HG03439 (cell line): ENCODE measurements around the gene MKRN2OS.
"Not testable (repeated sequence)": the region's sequence is repeated elsewhere in the genome, so short reads cannot be mapped to it uniquely, and the experiment has no call there.

Experiments
- ATAC-seq: cut with Tn5 transposase; IDR thresholded peaks from one replicate; pipeline ENCODE4 v1.9.1; 2021; ENCODE audit warnings: mild to moderate bottlenecking, moderate library complexity; ENCODE audit not compliant: unreplicated experiment

The MKRN2OS gene

DNA sequence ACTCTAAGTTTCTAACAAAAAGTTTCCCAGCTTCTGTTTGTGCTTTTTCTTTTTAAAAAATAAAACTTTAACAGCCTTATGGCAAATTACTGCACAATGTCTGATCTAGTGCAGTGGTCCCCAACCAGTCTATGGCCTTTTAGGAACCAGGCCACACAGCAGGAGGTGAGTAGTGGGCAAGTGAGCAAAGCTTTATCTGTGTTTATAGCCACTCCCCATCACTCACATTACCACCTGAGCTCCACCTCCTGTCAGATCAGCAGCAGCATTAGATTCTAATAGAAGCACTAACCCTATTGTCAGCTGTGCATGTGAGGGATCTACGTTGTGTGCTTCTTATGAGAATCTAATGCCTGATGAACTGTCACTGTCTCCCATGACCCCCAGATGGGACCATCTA is 17.2 kb upstream of the MKRN2OS start:
- ATAC-seq: no peak

DNA sequence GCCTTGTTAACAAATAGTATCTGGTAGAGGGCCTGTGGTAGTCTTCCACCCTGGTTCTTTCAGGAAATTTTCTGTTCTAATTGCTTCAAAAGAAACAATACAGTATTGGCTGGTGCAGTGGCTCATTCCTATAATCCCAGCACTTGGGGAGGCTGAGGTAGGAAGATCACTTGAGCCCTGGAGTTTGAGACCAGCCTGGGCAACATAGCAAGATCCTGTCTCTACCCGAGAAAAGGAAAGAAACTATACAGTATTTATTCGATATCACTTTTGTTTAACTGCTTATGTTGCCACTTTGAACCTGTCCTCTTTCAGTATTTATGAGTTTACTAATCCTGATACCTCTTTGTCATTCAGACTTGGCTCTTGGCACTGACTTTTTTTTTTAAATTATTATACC is 16.1 kb upstream of the MKRN2OS start:
- no peak for ATAC-seq

DNA sequence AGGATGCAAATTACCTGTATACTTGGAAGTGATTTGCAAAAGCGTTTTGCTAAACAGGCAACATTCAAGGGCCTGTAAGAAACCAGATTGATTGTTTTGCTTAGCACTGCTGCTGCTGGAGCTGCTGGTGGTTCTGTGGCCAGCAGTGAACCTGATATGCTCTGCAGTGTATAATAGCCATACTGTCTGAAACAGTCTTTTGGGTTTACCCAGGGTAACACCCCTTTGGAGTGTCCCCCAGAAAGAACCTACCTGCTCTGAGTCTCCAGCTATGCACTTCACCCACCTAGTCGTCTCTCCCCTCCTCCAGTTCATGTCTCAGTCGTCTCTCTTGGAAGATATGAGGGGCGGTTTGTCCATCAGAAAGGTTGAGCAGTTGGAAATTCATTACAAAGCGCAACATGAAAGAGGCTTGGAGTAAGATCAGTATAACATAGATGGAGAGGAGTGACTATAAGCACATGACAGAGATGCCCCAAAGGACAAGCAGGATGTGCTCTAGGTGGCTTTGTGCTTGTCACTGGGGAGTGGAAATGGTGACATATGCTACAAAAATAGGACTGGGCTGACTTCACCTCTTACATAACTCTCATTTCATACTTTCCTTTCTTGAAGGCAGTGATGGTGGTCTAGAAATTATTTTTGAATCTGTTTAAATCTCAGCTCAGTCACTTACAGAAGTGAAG is 15.3 kb upstream of the MKRN2OS start:
- ATAC-seq: peak; percentile 46

DNA sequence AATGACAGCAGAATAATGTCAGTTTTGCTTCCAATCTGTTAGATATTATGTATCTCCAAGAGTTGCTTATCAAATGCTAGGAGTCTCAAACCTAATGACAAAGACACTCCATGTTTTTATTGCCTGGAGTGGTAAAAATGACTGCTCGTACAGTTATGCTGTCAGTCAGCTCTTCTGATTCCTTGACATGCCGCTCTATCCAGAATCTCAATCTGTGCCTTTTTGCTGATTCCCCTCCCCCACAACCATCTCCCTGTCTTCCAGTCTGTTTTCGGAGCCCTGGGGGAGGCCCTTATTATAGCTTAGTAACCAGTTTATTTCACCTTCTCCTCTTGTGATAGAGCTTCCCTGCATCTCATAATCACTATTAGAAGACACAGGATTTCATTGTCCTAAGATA is 14.2 kb upstream of the MKRN2OS start:
- ATAC-seq: no peak

DNA sequence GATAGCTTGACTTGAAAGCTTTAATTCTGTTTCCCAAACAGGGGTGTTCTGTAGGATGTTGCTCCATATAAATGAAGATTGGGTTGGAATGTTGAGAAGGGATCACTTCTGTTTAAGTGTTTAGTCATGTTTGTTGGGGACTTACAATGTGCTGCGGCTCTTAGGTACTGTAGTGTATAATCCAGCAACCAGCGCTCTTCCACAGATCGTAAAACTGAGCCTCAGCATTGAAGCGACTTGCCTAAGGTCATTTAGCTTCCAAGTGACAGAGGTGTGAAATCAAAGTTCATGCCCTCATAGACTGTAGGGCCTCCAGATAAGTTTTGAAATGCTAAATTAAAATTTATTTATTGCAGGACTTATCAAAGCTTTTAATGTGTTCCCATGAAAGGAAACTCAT is 13.4 kb upstream of the MKRN2OS start:
- no peak for ATAC-seq

DNA sequence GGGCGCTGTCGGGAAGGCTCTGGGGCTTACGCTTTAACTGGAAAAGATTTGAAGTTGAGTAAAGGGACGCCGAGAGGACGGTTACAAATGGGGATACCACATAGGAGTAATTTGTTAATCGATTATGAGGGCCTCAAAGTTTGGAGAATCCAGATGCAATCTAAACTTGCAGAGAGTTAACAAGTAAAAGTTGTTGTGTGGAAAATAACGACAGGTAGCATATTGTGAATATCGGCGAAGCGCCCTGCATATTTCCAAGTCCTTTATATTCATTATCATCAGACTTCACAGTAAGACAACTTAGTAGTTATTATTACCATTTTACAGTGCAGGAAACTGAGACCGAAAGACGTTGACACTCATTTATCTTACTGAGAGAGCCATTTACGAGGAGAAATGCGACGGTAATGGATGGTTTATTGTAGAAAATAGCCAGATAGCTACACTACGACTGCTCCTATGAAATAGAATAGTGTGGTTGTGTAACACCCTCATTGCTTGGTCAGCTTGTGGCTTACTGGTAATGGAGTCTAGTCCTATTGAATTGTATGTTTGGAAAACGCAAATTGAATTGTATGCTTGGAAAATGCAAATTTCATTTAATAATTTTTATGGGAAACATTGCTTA is 12.3 kb upstream of the MKRN2OS start:
- no peak for ATAC-seq

DNA sequence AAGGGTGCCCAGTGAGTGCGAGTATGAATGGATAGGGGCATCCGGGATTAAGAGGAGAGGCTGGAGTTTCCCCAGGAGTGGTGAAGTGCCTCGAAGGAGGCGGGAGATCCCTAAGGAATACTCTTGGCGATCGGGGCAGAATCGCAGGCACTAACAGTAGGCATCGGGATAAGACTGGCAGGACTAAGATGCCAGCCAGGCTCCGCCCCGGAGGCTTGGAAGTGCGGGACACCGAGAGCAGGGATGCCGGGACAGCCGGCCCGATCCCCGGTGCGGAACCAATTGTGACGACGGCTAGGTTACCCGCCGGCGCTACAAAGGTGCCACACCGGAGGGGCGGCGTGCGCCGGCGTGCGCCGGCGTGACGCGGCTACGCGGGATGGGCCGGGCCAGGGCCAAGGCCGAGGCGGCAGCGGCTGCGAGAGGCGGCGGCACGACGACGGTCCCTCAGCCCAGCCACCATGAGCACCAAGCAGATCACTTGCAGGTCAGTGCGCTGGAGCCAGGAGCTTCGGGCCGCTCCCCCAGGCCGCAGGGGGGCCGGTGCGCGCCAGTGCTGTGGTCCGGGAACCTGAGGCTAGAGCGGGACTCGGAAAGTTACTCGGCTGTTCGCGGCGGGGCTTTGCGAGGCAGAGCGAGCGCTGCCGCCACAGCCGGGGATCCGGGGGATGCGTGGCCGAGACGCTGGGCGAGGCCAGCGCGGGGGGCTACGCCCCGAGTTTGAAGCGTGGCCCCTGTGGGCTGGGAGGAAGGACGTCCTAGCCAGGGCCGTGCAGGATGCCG is 11.6 kb upstream of the MKRN2OS start, which contains the start of gene MKRN2:
MKRN2 (plus strand) TSS at position 398 of the 783 bp plus-strand sequence; CDS start at position 462, 64 bp downstream.
- peak; percentile 78 for ATAC-seq

DNA sequence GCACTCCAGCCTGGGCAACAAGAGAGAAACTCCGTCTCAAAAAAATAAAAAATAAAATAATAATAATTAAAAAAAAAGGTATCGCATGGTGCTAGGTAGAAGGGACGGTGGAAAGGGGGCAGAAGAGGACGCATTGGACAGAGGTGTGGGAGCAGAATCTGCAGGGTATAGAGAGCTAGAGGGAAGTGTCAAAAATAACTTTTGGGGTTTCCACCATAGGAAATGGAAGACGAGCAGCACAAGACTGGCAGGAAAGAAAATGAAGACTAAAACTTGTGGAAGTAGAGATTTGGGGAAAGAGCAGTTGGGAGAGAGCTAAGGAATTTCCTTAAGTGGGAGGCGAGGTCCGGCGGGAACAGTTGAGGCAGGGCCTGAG is 11.0 kb upstream of the MKRN2OS start:
- no peak for ATAC-seq

DNA sequence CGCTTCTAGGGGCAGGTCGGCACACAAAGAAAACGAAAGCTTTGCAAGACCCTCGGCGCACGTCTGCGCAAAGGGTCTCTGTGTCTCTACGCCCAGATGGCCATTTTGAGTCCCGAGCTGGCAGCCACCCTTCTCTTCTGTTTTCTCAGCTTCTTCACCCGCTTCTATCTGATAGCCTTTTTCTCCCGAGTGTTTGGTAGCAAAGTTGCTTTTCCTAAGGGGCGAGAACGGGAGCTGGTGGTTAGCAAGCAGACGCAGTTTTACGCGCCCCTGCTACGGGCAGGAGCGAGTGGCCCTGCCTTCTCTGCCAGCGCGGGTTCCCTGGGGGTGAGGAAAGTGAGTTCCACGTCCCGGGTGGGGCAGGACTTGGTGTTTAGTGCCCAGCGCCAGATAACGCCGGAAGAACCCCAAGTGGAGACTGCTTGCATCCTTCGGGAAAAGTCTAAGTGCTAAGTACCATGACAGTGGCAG is 8.7 kb upstream of the MKRN2OS start:
- no peak for ATAC-seq

DNA sequence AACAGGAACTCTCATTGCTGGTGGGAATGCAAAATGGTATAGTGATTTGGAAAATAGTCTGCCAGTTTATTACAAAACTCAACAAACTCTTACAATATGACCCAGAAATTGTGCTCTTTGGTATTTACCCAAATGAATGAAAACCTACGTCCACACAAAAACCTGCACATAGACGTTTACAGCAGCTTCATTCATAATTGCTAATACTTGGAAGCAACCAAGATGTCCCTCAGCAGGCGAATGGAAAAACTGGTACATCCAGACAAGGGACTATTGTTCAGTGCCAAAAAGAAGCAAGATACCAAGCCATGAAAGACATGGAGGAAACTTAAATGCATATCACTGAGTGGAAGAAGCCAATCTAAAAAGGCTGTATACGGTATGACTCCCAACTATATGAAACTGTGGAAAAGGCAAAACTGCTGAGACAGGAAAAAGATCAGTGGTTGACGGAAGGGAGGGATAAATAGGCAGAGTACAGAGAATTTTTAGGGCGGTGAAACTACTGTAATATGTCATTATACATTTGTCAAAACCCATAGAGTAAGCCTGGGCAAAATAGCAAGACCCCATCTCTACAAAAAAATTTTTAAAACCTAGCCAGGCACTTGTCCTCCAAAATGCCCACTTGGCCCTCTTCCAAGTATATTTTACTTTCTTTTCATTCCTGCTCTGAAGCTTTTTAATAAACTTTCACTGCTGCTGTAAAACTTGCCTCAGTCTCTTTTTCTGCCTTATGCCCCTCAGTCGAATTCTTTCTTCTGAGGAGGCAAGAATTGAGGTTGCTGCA is 4.9 kb upstream of the MKRN2OS start:
- ATAC-seq: no peak

DNA sequence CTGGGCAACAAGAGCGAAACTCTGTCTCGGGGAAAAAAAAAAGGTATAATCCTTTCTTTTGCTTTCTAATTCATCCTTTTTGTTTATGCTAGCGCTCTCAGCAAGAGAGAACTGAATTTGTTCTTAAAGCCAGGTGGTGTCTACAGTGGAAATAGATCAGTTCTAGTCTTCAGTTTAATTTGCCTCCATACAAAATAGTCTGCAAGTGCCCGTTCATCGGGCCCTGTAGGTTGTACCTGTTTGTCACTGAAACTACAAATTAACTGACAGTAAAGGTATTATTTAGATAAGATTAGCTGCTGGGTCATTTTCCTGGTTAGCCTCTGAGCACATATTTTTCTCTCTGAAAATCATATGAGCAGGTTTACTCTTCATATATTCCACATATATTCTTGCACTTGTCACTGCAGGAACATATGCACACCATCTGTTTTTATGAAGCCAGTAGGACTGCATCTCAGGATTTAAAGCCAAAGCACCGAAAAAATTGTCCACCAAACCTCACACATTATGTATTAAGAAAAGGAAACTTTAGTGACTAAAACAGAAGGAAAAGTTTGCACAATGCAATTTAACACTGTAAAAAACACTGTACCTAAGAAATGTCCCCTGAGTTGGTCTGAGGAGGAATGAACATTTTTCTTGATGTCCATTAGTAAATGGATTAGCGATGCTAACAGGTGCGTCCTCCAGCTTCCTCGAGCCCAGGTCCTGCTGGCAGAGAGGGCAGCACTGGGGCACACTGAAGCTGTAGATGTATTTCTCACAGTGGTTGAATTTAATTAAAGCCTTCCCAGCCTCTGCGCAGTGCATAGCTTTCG is 437 bp downstream of the MKRN2OS start:
- no peak for ATAC-seq

DNA sequence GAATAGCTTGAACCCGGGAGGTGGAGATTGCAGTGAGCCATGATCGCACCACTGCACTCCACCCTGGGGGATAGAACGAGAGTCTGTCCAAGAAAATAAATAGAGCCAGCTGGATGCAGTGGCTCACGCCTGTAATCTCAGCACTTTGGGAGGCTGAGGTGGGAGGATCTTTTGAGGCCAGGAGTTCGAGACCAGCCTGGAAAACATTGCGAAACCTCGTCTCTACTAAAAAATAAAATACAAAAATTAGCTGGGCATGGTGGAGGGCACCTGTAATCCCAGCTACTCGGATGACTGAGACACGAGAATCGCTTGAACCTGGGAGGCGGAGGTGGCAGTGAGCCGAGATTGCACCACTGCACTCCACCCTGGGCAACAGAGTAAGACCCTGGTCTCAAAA is 1.8 kb downstream of the MKRN2OS start:
- ATAC-seq: not testable (repeated sequence)

DNA sequence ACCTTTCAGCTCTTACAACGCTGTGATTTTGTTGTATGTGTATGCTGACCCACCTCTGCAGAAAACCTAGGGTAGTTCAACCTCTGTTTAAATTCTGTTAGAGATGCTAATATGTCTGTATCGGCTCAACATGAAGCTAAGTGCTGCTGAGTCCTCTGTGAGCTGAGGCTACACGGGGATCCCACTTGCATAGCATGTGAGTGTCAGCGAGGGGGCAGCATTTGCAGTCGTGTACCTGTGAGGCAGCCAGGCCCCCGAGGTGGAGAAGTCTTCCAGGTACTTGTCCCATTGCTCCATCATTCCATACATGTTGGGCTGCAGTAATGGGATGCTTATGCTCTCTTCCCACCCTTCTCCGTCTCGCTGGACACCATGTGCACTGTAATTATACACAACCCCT is 3.7 kb downstream of the MKRN2OS start:
- ATAC-seq: no peak

DNA sequence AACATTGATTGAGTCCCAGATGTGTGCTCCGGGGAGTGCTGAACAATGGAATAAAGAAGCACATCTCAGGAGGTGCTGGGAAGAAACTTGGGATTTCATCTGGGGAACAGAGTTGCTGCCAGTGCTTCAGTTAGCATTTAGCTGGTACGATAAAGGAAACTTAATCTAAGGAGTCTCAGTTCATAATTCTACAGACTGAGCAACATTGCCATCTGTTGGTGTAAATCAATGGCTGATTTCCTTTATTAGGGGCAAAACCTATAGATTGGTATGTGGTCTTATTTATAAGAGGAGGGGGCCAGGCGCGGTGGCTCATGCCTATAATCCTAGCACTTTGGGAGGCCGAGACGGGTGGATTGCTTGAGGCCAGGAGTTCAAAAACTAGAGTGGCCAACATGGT is 8.9 kb downstream of the MKRN2OS start:
- no peak for ATAC-seq

DNA sequence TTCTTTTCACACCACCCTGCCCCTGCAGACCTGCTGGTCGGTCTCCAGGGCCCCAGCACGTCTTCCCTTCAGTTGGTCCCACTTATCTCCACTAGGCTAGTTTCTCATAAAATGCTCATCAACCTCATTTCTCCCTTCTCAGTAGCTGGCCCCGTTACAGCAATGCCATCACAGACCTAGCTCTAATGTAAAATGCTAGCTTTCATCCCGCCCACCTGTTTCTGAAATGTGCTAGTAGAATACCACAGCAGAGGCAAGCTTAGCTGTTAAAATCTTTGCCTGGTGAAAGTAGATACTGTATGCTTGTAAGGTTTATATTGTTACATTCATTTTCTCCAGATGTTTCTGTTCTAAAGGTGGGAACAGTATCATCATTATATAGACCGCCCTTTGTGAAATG is 13.1 kb downstream of the MKRN2OS start:
- ATAC-seq: no peak

DNA sequence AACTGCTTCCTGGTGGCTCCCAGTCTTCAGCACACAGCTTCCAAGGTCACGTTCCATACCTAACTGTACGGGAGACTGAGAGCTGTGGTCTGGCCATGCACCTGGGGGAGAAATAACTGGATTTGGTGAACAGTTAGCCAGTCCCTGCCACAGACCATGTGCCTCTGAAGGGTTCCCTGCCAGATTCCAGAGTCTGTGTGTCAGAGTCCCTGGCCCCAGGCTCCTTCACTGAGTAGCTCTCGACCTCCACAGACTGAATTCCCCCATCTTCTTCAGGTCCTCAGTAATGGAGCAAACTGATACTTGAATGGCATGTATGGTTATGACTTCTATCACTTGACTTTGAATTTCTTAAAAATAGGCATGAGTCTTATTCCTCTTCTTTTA is 17.5 kb downstream of the MKRN2OS start:
- ATAC-seq: no peak

DNA sequence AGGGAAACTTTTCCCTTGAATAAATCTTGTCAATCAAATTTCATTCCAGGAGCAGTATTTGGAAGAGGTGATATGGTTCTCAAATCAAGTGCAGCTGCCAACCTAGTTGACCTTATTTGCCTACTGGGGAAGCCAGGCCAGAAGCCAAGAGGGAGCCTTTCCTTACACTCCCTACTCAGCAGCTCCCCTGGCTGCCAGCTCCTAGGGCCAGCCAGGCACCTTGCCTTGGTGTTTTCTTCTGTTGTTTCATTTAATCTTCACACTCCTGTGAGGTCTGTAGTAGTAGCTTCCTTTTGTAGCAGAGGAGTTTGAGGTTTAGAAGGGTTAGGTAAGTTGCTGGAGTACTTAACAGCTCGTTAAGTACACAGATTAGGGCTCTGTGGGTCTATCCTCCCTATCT is 22.6 kb downstream of the MKRN2OS start:
- no peak for ATAC-seq

DNA sequence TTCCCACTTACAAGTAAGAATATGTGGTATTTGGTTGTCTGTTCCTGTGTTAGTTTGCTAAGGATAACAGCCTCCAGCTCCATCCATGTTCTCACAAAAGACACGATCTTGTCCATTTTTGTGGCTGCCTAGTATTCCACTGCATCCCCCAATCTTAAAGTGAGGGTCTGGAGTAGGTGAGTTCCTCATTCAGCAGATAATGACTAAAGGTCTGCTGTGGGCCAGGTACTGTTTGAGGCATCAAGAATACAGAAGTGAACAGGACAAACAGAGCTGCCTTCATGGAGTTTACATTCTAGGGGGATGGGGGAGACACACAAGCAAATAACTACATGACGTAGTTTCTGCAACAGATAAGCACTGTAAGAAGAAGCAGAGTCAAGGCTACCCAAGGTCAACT is 24.3 kb downstream of the MKRN2OS start:
- ATAC-seq: no peak

DNA sequence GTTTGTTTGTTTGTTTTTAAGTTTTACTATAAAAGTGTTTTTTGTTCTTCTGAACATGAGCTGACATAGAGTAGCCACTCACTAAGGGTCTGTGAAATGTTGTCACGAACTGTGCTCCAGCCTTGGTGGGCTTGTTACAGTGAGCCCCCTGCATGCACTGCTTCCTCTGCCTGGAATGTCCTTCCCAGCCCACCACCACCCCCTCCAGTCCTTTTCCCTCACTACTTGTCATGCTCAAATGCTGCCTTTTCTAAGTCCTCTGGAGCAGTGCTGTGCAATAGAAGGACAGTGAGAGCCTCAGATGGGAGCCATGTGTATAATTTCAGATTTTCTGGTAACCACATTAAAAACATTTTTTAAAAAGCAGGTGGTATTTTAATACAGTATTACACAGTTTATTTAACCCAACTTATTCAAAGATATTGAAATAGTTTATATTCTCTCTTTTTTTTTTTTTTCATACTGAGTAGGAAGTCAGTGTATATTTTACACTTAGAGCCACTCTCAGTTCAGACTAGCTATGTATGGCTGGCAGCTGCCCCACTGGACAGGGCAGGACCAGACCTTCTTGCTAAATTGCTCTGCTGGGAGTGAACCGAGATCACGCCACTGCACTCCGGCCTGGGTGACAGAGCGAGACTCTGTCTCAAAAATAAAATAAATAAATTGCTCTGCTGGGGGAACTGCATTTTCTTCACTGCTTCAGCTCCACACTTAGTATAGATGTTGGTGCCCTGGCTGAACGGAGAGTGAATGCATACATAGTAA is 26.9 kb downstream of the MKRN2OS start:
- ATAC-seq: no peak

DNA sequence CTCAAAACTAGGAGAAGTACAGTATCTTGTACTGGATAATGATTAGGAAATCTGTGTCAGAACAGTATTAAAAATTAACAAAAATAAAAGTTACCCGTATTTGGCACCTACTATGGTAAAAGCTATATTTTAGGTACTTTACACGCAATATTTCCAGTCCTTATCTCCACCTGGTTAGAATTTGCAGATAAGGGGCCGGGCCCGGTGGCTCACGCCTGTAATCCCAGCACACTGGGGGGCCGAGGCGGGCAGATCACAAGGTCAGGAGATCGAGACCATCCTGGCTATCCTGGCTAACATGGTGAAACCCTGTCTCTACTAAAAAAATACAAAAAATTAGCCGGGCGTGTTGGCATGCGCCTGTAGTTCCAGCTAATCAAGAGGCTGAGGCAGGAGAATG is 28.4 kb downstream of the MKRN2OS start:
- ATAC-seq: no peak
